Islet of Langerhans (tissue), 1 donor: ENCODE results near the gene N4BP3.
"Not testable (repeated sequence)": the region's sequence is repeated elsewhere in the genome, so short reads cannot be mapped to it uniquely, and the experiment has no call there.

Experiments used
- FAIRE-seq: peaks from one replicate; lab custom pipeline; 2011; peaks lifted over from hg19 to GRCh38; lab: Jason Lieb, UNC

The N4BP3 gene, protein sequence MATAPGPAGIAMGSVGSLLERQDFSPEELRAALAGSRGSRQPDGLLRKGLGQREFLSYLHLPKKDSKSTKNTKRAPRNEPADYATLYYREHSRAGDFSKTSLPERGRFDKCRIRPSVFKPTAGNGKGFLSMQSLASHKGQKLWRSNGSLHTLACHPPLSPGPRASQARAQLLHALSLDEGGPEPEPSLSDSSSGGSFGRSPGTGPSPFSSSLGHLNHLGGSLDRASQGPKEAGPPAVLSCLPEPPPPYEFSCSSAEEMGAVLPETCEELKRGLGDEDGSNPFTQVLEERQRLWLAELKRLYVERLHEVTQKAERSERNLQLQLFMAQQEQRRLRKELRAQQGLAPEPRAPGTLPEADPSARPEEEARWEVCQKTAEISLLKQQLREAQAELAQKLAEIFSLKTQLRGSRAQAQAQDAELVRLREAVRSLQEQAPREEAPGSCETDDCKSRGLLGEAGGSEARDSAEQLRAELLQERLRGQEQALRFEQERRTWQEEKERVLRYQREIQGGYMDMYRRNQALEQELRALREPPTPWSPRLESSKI

DNA sequence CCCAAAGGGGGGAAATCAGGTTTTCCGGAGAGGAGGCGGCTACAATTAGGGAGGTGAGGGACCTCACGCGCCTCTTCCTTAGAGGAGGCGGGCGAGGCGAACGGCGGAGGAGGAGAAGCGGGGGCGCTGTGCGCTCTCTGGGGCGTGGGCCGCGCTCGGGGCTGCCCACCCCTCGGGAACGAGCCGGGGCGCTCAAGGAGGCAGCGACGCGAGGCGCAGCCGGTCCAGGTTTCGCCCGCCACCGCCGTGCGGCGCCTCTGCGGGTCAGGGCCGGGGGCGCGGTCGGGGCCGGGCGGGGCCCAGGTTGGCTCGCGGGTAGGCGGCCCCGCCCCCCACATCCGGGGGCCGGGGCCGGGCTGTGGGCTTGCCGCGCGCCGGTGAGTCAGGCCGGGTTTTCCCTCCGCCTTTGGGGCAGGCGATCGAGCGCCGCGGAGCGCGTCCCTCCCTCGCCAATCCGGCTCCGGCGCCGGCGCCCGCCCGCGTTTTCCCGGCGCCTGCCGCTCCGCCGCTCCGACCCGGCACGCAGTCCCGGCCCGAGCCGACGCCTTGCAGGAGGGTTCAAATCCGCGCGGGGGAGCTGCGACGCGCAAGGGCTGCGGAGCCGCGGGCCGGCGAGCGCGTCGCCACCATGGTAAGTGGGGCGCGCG lies at the start of gene N4BP3:
Gene N4BP3, plus strand, starts transcription at position 392 of the 647 bp plus-strand sequence. CDS start 6,052 bp downstream, outside the sequence.
- no peak for FAIRE-seq

DNA sequence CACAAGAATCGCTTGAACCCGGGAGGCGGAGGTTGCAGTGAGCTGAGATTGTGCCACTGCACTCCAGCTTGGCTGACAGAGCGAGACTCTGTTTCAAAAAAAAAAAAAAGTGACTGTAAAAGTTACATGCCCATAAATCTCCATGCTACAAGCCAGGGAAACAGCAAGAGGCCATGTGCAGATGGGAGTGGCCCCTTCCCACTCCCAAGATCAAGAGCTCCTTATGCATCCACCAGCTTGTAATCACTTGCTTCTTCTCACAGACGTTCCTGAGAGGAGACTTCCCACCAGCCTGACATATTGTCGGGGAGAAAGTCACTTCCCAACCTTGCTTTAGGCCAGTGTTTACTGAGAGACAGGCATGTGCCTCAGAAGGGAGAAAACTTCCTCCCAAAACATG lies 45.6 kb upstream of the N4BP3 start:
- FAIRE-seq = no peak

DNA sequence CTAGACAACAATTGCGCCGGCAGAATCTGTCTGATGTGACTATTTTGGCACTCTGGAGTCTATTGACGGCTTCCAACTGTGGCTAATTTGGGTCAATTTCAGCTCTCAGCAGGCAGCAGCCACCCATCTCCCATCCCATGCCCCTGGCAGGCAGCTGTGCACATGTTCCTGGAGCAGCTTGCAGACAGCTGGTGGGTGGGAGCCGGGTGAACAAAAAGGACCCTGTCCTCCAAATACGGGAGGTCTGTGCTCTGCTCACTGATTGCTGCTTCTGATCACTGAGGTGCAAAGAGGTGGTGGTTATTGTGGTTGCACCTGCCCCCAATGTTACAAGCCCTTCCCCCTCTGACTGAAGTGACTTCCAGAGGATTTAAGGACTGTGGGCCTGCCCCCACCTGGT lies 45.0 kb upstream of the N4BP3 start:
- FAIRE-seq = no peak

DNA sequence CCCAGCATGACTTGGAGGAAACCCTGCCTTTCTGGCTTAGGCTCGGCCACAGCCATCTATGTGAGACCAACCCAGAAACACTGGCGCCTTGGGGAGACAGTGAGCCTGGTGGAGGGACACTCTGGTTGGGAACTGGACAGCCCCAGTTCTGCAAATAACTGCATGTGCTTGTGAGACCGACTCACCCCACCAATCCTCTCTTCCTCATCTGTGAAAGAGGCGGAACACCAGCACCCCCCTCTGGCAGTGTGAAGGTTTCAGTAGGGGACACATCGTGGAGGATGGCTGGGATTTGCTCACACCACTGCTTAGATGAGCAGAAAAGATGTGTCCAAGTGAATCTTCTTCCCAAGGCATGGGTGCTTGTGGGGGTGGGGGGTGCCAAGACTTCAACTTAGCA lies 43.4 kb upstream of the N4BP3 start:
- FAIRE-seq = no peak

DNA sequence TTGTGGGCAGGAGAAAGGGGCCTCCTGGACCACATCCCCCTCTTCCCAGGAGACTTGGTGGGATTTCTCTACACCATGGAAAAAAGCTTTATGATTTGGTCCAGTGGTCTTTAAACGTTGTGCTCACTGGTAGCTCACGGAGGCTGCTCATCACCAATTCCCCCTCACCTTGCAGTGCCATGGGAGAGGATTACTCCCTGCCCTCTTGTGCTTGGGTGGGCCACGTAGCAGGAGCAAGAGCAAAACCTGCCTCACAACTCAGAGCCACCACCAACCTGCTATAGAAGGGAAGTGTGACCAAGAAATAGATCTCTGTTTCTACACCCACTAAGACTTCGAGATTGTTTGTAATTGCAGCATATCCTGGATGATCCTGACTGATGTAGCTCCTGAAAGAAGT lies 42.2 kb upstream of the N4BP3 start:
- no peak for FAIRE-seq

DNA sequence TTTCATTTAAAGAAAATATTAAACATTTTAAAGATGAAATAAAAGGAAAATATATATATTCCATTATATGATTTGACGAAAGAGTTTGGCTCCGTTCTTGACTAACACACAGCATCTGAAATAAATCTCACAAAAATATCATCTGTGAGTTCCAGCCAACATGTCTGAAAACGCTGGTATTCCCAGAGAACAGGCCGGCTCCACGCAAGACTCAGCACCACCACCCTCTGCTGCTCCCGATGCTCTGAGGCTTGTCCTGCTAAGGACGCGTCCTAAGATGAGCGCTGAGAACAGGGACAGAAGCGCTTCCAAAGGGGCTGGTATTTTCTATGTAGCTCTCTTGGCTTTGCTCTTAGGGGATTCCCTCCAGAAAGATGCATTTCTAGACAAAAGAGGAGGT lies 40.6 kb upstream of the N4BP3 start:
- FAIRE-seq = no peak

DNA sequence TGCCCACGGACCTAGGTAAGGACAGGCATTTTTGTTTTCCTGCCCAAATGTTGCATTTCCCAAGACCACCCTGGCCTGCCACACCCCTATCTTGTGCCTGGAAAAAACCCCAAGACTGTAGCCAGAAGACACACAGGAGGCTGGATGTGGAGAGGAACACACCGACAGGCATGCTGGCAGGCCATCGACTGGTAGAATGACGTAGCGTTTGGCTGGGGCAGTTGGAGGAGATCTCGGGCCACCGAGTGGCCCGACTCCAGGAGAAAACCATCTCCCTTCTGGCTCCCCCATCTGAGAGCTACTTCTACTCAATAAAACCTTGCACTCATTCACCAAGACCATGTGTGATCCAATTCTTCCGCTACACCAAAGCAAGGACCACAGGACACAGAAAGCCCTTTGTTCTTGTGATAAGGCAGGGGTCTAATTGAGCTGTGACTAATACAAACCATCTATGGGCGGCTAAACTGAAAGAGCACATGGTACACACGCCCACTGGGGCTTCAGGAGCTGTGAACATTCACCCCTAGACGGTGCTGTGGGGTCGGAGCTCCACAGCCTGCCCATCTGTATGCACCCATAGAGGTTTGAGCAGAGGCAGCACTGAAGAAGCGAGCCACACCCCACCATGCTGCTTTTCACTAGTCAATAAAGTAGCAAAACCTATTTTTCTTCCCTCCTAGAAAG lies 38.9 kb upstream of the N4BP3 start:
- no peak for FAIRE-seq

DNA sequence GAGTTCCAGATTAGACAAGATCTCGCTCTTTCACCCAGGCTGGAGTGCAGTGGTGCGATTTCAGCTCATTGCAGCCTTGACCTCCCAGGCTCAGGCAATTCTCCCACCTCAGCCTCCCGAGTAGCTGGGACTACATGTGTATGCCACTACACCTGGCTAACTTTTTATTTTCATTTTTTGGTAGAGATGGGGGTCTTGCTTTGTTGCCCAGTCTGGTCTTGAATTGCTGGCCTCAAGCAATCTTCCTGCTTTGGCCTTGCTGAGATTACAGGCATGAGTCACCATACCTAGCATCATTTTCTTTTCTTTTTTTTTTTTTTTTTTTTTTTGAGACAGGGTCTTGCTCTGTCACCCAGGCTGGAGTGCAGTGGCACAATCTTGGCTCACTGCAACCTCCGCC lies 36.4 kb upstream of the N4BP3 start:
- FAIRE-seq = not testable (repeated sequence)

DNA sequence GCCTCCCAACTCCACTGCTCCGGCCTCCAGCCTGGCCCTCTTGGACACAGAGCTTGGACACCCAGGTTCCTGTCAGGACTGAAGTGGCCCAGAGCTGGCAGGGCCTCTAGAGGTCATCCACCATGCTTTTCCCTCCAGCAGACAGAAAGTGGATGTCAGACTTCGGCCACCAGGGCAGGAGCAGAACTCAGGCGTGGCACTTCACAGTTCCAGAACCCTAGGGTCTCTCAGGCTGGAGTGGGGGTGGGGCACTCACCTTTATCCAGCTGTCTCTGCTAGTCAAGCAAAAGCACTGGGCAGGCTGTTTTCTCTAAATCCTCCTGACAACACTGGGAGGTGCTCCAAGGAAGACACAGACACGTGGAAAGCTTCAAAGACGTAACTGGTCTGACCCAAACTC lies 35.6 kb upstream of the N4BP3 start:
- no peak for FAIRE-seq

DNA sequence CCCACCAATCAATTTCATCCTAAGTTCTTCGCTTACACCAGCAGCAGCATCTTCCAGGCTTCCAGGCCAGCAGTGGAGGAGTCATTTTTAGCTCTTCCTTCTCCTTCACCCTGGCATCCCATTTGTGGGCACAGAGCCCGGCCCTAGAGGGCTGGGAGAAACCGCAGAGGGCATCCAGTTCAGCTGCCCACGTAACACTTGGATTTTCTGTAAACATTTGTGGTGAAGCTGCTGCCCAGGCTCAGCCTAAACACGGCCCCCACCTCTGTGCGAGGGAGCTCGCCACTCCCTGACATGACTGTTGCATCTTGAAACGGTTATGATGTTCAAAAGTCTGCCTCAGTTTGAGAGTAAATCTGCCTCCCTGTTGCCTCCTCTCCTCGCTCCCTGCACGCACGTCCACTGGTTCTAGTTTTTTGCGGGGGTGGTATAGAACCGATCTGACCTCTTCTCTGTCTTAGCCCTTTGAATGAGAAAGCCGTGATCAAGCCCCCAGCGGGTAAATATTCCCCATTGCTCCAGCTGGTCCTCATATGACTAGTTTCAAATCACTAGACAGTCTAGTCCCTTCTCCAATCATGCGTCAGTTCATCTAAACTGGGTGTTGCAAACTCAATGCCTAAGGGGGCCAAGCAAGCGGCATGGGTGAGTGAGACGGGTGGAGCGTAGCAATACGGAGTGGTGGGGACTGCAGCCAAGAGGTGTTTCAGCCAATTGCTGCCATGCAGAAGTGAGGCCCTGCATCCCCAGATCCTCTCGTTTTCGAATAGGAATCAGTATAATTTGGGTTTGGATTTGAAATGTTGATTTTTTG lies 34.9 kb upstream of the N4BP3 start:
- no peak for FAIRE-seq

DNA sequence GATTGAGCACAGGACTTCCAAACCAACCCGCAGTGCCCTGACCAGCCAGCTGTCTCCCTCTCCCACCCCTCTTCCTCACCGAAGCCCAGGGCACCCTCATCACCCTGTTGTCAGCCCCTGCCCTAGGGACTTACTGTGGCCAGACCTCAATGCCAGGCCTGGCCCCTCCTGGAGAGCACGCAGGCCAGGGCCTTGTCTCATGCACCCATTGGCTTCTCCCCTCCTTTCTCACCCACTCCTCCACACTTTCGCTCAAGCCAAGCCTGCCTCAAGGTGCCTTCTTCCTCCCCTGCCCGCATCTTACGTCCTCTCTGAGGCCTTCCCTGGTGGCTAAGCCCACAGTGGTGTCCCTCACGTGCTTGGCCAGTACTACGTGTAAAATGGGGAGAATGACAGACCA lies 33.3 kb upstream of the N4BP3 start:
- FAIRE-seq = no peak

DNA sequence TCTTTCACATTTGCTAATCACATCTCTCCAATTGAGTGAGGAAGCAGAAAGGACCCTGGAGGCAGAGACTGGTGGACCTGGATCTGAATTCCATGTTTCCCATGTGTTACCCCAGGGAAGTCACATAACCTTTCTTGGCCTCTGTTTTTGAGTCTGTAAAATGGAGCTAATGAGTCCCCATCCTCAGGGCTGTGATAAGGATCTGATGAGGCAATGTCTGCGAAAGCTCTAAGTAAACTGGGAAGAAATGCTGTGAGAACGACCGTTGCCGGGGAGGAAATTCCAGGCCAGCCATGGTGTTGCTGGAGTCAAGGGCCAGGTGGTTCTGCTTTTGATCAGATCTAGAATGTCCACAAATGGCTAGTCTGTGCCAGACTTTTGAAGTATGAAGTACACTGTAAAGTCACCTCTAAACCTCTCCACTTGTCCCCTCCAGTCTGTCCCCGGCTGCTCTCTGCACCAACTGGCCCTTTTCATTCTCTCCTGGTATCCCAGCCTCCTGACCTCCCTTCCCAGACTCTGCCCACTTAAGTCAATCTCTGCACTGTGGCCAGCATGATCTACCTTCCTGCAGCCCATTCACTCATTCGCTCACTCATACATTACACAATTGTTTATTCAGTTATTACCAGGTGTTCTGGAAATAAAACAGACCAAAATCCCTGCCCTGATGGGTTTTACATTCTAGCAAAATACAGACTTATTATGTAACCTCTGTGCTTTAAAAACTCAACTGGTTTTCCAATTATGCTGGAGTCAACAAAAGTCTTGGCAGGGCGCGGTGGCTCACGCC lies 32.5 kb upstream of the N4BP3 start:
- no peak for FAIRE-seq

DNA sequence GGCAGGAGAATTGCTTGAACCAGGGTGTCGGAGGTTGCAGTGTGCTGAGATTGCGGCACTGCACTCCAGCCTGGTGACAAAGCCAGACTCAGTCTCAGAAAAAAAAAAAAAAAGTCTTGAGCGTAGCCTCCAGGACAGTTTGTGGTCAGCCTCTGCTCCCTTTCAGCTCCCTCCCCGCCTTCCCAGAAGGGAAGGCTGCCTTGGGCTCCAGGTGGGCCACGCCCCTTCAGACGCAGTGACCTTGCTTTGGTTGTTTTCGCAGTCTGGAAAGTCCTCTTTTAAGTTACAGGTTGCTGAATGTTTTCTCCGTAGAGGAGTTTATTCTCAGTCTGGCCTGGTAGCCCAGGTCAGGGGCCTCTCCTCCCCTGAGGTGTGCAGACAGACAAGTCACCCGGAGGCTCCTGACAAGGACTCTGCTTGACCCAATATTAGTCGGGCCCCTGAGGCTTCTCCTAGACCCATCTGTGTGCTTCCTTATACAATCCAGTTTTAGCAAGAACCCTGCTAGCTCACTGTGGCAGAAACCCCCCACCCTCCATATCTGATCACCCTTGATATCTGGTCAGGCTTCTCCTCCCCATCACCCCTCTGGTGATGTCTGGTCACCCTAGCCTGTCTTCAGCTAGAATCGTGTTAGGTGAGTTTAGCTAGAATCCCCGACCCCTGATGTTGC lies 31.6 kb upstream of the N4BP3 start:
- FAIRE-seq = no peak

DNA sequence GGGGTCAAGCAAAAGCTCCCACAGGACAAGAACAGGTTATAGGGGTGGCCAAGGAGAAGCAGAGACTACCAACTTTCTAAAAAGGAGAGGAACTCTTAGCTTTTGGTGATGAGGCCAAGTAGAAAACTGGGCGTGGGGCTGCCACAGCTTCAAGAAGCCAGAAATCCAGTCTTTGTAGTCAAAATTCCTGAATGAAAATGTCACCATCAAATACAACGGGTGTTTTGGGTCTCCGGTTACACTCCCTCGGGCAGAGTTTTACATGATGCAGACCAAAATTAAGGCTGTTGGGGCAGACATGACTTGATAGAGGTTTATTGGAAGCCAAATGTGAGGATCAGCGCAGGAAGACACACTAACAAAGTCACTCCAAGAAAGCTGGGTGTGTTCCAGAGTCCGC lies 29.4 kb upstream of the N4BP3 start:
- FAIRE-seq = no peak

DNA sequence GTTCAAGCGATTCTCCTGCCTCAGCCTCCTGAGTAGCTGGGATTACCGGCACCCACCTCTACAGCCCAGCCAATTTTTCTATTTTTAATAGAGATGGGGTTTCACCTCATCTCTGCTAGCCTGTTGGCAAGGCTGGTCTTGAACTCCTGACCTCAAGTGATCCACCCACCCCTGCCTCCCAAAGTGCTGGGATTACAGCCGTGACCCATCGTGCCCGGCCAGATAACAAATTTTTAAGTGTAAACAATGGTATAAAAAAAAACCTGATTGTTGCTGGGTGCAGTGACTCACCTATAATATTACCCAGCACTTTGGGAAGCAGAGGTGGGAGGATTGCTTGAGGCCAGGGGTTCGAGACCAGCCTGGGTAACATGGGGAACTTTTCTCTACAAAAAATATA lies 28.0 kb upstream of the N4BP3 start:
- FAIRE-seq = no peak

DNA sequence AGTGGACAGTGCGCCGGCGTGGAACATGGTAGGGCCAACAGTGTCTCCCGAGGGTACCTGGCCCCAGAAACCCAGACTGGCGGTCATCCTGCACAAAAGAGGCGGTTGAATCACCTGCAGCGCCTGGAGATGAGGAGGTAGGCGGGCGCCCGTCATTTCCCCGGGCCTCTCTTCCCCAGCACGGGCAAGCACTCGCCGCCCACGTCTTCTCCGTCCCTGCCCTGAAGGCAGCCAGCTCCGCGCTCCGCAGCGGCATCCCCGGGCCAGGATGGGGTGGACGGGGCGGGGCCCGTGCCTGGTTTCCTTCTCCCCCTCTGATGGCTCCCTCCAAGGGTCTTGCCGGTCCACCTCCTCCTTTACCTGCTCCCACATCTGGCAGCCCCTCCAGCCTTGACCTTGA lies 27.1 kb upstream of the N4BP3 start:
- no peak for FAIRE-seq

DNA sequence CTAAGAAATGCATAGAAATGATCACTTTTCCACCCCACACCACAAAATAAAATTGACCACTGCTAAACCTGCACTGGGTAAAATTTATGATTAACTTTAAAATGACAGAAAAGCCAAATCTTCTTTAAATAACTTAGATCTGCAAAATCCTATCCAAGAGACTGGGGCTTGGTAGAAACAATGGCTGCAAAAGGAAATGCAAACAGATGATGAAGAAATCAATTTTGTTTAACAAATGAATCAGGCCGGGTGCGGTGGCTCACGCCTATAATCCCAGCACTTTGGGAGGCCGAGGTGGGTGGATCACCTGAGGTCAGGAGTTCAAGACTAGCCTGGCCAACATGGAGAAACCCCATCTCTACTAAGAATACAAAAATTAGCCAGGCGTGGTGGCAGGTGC lies 26.1 kb upstream of the N4BP3 start:
- not testable (repeated sequence) for FAIRE-seq

DNA sequence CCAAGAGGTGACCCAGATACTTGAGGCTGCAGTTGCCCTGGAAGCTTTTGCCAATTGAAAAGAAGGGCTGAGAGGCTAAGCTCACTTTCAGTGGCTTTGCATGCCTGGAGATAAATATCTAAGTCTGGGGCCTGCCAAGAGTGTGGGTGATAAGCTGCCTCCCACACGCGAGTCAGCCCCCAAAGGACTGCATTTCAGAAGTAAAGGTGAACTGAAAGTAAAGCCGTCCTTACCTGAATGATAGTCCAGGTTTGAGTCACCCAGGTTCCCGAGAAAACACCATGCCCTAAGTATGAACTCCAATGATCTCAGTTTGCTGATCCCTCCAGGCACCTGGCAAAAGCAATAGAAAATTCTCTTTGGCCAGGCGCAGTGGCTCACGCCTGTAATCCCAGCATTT lies 22.5 kb upstream of the N4BP3 start:
- no peak for FAIRE-seq

DNA sequence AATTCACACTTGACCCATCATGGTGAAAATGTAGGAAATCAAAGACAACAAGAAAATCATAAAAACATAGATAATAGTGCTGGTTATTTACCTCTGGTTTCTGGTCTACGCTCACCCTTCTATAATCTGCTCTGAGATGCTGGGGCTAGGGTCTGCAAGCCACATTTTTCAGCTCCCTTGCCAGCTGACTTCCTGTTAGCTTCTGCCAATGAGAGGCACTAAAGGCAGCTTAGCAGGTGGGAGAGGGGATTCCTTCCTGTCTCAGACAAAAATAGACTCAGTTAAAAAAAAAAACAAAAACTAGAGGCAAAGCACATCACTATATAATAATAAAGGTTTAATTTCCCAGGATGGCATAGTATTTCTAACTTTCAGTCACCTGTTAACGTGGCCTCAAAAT lies 20.2 kb upstream of the N4BP3 start:
- FAIRE-seq = no peak

DNA sequence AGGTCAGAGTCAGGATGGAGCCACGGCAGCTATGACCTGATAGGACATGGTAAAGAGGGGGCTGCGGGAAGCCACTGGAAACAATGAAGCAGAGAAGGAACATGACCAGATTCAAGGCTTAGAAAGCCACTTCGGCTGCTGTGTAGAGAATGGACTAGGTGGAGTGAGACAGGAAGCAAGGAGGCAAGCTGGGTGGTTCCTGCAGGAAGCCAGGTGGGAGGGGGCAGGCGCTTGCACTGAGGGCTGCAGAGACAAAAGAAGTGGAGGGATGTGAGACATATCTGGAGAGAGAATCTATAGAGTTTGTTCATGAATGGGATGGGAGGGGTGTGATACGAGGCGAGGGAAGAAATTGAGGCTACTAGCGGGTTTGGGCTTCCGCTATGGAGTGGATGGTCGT lies 19.0 kb upstream of the N4BP3 start:
- FAIRE-seq = no peak

DNA sequence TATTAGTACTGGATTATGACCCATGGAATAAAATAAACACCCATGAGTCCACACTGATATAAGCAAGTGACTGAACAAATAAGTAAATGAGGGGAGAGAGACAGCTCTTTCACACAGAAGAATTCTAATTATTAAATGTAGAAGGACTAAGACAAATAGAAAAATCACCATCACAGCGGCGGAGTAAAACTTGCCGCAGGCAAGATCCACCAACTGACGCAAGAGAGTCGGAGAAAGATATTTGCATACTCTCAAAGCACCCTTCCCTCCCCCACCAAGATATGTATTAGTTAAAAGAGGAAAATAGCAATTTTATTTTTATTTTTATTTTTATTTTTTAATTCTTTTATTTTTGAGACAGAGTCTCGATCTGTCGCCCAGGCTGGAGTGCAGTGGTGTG lies 14.6 kb upstream of the N4BP3 start:
- FAIRE-seq = no peak
